Central memory CD8-positive, alpha-beta T cell (primary cell): Measurements from ENCODE around the gene TMEM185B.

ENCODE experiments used
- ATAC-seq: fragments of 150-1000 bp; cut with Tn5 transposase; replicated peaks from 2 replicates; pipeline ENCODE4 v1.10.0; 2022; ENCODE audit warnings: mild to moderate bottlenecking, moderate FRiP score, moderate number of reproducible peaks; ENCODE audit not compliant: poor library complexity, severe bottlenecking; ENCODE audit errors: extremely low read depth
- DNase-seq, 2 donors: peaks; one replicate each; pipeline ENCODE4 v3.0.0; 2021; ENCODE audit warnings: low spot score in 2 of 2
- H3K27ac Mint-ChIP-seq: one replicate; pipeline ENCODE4 v1.8.0; 2022; ENCODE audit warnings: low read depth, mild to moderate bottlenecking, moderate library complexity, mixed read lengths
- H3K27me3 Mint-ChIP-seq: one replicate; pipeline ENCODE4 v1.8.0; 2022; ENCODE audit warnings: mixed read lengths
- H3K36me3 Mint-ChIP-seq: one replicate; pipeline ENCODE4 v1.8.0; 2022; ENCODE audit warnings: mild to moderate bottlenecking, moderate library complexity, mixed read lengths; ENCODE audit not compliant: insufficient read depth
- H3K4me1 Mint-ChIP-seq: one replicate; pipeline ENCODE4 v1.8.0; 2022; ENCODE audit warnings: mixed read lengths
- H3K4me3 Mint-ChIP-seq: one replicate; pipeline ENCODE4 v1.8.0; 2022; ENCODE audit warnings: mild to moderate bottlenecking, moderate library complexity, mixed read lengths
- H3K9me3 Mint-ChIP-seq: one replicate; pipeline ENCODE4 v1.8.0; 2022; ENCODE audit warnings: mixed read lengths

TMEM185B gene

GRCh38 chr2:120245520-120246332 lies 22.5 kb upstream of the TMEM185B start:
- DNase-seq (no peak), ATAC-seq (no peak)
- Mint-ChIP-seq H3K27ac (no peak overlapping the region), H3K9me3 (no peaks in the 10 kb centered on the region), H3K36me3 (peaks cover 1% of the 10 kb centered on the region), H3K4me1 (no peaks in the 10 kb centered on the region), H3K27me3 (peaks cover 25% of the 10 kb centered on the region), H3K4me3 (no peak overlapping the region)

- Mint-ChIP-seq H3K36me3 (peaks cover 1% of the 10 kb centered on the region), H3K4me1 (no peaks in the 10 kb centered on the region), H3K27me3 (peaks cover 25% of the 10 kb centered on the region), H3K9me3 (no peaks in the 10 kb centered on the region), H3K4me3 (no peak overlapping the region), H3K27ac (no peak overlapping the region)
- no peak for ATAC-seq
- DNase-seq: no peak
Measured at GRCh38 chr2:120244656-120245519, 21.7 kb upstream of the TMEM185B start.

DNA sequence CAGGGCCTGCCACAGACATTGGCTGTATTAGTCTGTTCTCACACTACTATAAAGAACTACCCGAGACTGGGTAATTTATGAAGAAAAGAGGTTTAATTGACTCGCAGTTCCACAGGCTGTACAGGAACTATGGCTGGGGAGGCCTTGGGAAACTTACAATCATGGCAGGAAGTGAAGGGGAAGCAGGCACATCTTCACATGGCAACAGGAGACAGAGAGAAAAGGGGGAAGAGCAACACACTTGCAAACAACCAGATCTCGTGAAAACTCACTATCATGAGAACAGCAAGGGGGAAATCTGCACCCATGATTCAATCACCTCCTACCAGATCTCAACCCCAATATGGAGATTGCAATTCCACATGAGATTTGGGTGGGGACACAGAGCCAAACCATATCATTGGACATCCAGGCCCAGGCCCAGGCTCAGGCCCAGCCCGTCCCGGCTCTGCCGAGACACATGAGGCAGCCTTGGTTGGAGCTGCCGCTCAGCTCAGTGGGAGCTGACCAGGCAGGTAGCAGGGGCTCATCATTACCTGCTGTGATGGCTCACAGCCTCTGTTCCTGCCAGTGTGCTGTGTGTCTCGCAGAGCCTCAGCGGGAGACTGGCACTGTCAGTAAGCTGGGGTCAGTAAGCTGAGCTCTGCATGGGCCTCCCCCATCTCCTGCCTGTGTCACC lies 20.8 kb upstream of the TMEM185B start:
- ATAC-seq (no peak), DNase-seq (no peak)
- Mint-ChIP-seq H3K27ac (no peak overlapping the region), H3K9me3 (no peaks in the 10 kb centered on the region), H3K36me3 (peaks cover 1% of the 10 kb centered on the region), H3K4me1 (no peaks in the 10 kb centered on the region), H3K4me3 (no peak overlapping the region), H3K27me3 (peaks cover 24% of the 10 kb centered on the region)

DNA sequence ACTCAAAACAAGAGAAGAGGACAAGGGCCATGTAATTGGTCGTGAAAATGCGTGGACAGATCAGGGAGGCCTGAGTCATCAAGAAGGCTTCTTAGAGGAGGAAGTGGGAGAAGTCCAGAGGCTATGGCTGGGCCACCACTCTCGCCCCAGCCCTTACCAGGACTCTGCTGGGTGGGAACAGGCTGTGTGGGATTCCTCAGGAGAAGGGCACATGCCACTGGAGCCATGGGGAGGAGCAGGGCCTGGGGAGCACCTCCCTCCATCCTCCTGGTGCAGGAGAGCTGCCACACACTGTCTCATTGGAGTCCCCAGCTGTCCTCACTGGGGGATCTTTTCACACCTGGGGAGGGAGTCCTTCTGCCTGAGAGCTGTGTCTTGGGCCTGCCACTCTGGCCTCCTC lies 20.0 kb upstream of the TMEM185B start:
- ATAC-seq (no peak), DNase-seq (no peak)
- peaks cover 16% of the 10 kb centered on the region for H3K27me3 Mint-ChIP-seq
- no peak overlapping the region for H3K27ac Mint-ChIP-seq
- peaks cover 1% of the 10 kb centered on the region for H3K36me3 Mint-ChIP-seq
- H3K4me1 Mint-ChIP-seq: no peaks in the 10 kb centered on the region
- H3K9me3 Mint-ChIP-seq: no peaks in the 10 kb centered on the region
- no peak overlapping the region for H3K4me3 Mint-ChIP-seq

GRCh38 chr2:120241684-120242083 lies 18.5 kb upstream of the TMEM185B start:
- H3K4me1 Mint-ChIP-seq: no peaks in the 10 kb centered on the region
- H3K36me3 Mint-ChIP-seq: peaks cover 1% of the 10 kb centered on the region
- no peak for ATAC-seq
- H3K9me3 Mint-ChIP-seq: no peaks in the 10 kb centered on the region
- no peak overlapping the region for H3K27ac Mint-ChIP-seq
- no peak for DNase-seq
- no peak overlapping the region for H3K4me3 Mint-ChIP-seq
- H3K27me3 Mint-ChIP-seq: peaks cover 3% of the 10 kb centered on the region

- no peak overlapping the region for H3K27ac Mint-ChIP-seq
- no peaks in the 10 kb centered on the region for H3K27me3 Mint-ChIP-seq
Measured at GRCh38 chr2:120240901-120241429, 17.8 kb upstream of the TMEM185B start.

GRCh38 chr2:120239488-120240287 lies 16.5 kb upstream of the TMEM185B start:
- Mint-ChIP-seq H3K9me3 (no peaks in the 10 kb centered on the region), H3K27ac (no peak overlapping the region), H3K4me3 (no peak overlapping the region), H3K4me1 (no peaks in the 10 kb centered on the region), H3K36me3 (peaks cover 1% of the 10 kb centered on the region), H3K27me3 (no peaks in the 10 kb centered on the region)
- ATAC-seq: no peak
- DNase-seq: no peak

More at GRCh38 chr2:120240901-120241429, 17.8 kb upstream of the TMEM185B start:
- ATAC-seq: no peak
- peaks cover 1% of the 10 kb centered on the region for H3K36me3 Mint-ChIP-seq
- no peaks in the 10 kb centered on the region for H3K4me1 Mint-ChIP-seq
- no peak for DNase-seq
- H3K4me3 Mint-ChIP-seq: no peak overlapping the region
- H3K9me3 Mint-ChIP-seq: no peaks in the 10 kb centered on the region

DNA sequence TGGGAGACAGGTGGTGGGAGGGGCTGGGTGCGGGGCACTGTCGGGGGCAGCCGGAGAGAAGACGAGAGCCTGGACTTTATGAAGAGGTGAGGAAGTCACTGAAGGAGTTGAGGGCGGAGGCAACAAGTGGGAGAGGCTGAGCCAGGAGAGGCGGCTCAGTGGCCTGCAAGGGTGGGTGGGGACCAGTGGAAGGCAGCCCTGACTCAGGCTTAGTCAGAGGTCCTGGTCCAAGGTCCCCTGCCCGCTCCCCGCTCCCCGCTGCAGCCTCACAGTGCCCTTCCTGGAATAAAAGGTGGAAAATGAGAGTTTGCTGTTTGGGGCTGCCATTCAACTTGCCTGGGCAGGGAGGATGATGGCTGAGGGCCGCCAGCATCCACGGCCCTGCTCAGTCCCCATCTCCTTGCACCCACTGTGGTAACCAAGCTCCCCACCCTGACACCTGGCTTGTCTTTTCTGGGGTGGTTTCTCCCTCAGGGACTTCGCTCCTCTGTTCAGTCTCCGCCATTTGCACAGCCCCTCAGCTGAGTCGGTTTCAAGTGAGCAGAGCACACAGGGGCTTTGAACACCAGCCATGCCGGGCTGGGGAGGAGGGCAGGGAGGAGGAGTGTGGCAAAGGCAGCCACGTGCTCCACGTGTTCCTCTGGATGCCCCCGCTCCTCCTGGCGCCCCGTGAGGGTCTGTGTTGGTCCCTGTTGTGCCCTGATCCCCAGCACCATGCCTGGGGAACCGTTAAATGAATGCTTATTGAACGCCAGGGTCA lies 15.7 kb upstream of the TMEM185B start:
- no peaks in the 10 kb centered on the region for H3K4me1 Mint-ChIP-seq
- peaks cover 1% of the 10 kb centered on the region for H3K36me3 Mint-ChIP-seq
- no peak overlapping the region for H3K4me3 Mint-ChIP-seq
- no peaks in the 10 kb centered on the region for H3K9me3 Mint-ChIP-seq
- no peaks in the 10 kb centered on the region for H3K27me3 Mint-ChIP-seq
- DNase-seq: no peak
- ATAC-seq: no peak
- H3K27ac Mint-ChIP-seq: no peak overlapping the region

- Mint-ChIP-seq H3K27ac (no peak overlapping the region), H3K9me3 (no peaks in the 10 kb centered on the region), H3K27me3 (no peaks in the 10 kb centered on the region), H3K4me3 (no peak overlapping the region), H3K4me1 (peaks cover 9% of the 10 kb centered on the region), H3K36me3 (peaks cover 2% of the 10 kb centered on the region)
- ATAC-seq (no peak), DNase-seq (no peak)
Measured at GRCh38 chr2:120237491-120237902, 14.3 kb upstream of the TMEM185B start.

- peaks cover 5% of the 10 kb centered on the region for H3K36me3 Mint-ChIP-seq
- H3K9me3 Mint-ChIP-seq: no peaks in the 10 kb centered on the region
- H3K4me3 Mint-ChIP-seq: no peak overlapping the region
- DNase-seq: no peak
- peaks cover 13% of the 10 kb centered on the region for H3K4me1 Mint-ChIP-seq
- H3K27me3 Mint-ChIP-seq: no peaks in the 10 kb centered on the region
- no peak for ATAC-seq
- H3K27ac Mint-ChIP-seq: no peak overlapping the region
Measured at GRCh38 chr2:120236791-120237190, 13.6 kb upstream of the TMEM185B start.

GRCh38 chr2:120236316-120236715 lies 13.1 kb upstream of the TMEM185B start:
- no peak for DNase-seq
- ATAC-seq: no peak
- H3K9me3 Mint-ChIP-seq: no peaks in the 10 kb centered on the region
- peaks cover 14% of the 10 kb centered on the region for H3K4me1 Mint-ChIP-seq
- peaks cover 5% of the 10 kb centered on the region for H3K36me3 Mint-ChIP-seq
- no peak overlapping the region for H3K27ac Mint-ChIP-seq
- H3K4me3 Mint-ChIP-seq: no peak overlapping the region
- no peaks in the 10 kb centered on the region for H3K27me3 Mint-ChIP-seq
